ENCODE measurements around the gene DUOX1. TPM values are rescaled to one million over a fixed set of nuclear protein-coding genes. Genes with fewer than 3 reads are reported as not detected.

DUOX1 gene
- total and polyA plus RNA-seq, 2 donors (not counting 3 experiments of a cell fraction or from before 2014, with no cell fraction given) = not detected

DNA sequence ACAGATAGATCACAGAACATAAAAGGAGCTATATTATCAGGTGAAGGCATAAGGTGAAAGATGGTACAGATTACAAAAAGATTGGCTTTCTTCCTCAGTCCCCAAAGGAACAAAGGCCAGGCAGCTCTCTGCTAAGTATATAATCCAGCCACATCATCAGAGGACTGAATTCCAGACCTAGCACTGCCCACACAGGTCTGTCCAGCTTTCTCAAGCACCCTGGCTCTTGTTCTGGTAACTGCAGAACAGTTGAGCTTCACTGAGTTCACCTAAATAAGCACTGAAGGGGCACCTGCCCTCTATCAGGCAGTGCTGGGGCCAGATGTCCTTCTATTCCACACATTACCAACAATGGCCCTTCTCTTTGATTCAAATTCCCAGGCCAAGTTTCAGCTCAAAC, 6.4 kb upstream of the DUOX1 start:
- dilution Hi-C loops (cut with MboI; ENCODE audit: extremely low pct_ligation_motif_present, low sequenced_read_pairs) = no loop called here

More for the DNA sequence above, 6.4 kb upstream of the DUOX1 start:
- ChIA-PET POLR2A (no interaction called here), CTCF (interaction anchor here (0.9 to 2.6 kb wide), 4 partner anchors 9 to 39 kb away, joined by 3 to 10 read pairs (median 5); partner anchors contain the start of genes DUOX2 and DUOXA2)
- H4K20me1 ChIP-seq (replicated peaks; ENCODE audit: control insufficient read depth, extremely low read depth, insufficient read depth, low read length) = no peaks in the 10 kb centered on the region
- H3K79me2 ChIP-seq (ENCODE audit: control insufficient read depth, insufficient read depth, low read length) = no peaks in the 10 kb centered on the region
- H3K36me3 ChIP-seq (ENCODE audit: control insufficient read depth in 2 of 2, extremely low read depth in 1 of 2, insufficient read depth in 2 of 2, low read length in 2 of 2) = no peaks in the 10 kb centered on the region
- FAIRE-seq (no peak), DNase-seq (ENCODE audit: low read depth, low spot score) (no peak)
- H3K9me1 ChIP-seq (replicated peaks; ENCODE audit: control insufficient read depth, extremely low read depth, insufficient read depth, low read length) = no peaks in the 10 kb centered on the region
- H3K4me1 ChIP-seq (ENCODE audit: control insufficient read depth, extremely low read depth, insufficient read depth, low read length) = peaks cover 6% of the 10 kb centered on the region
- TF ChIP-seq, protein P1, sequence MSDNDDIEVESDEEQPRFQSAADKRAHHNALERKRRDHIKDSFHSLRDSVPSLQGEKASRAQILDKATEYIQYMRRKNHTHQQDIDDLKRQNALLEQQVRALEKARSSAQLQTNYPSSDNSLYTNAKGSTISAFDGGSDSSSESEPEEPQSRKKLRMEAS (IDR thresholded peaks at IDR 0.05; ENCODE audit: insufficient read depth, insufficient read length) = no peak
- TF ChIP-seq EZH2 (IDR thresholded peaks at IDR 0.05; ENCODE audit: borderline replicate concordance, low read depth, low read length, severe bottlenecking) (no peak), POLR2A (IDR thresholded peaks at IDR 0.05; ENCODE audit: low read depth, low read length) (no peak), JUN (IDR thresholded peaks at IDR 0.05; ENCODE audit: borderline replicate concordance, insufficient read depth, insufficient read length, low read depth) (no peak), MYC (IDR thresholded peaks at IDR 0.05; ENCODE audit: low read depth, low read length) (no peak), FOS (IDR thresholded peaks at IDR 0.05; ENCODE audit: borderline replicate concordance, insufficient read depth, low read length) (no peak), GATA2 (IDR thresholded peaks at IDR 0.05; ENCODE audit: insufficient read depth, insufficient read length, low read depth, low read length) (no peak), POLR2AphosphoS5 (IDR thresholded peaks at IDR 0.05; ENCODE audit: insufficient read depth, low read depth, low read length) (no peak)
- TF ChIP-seq, protein P2, sequence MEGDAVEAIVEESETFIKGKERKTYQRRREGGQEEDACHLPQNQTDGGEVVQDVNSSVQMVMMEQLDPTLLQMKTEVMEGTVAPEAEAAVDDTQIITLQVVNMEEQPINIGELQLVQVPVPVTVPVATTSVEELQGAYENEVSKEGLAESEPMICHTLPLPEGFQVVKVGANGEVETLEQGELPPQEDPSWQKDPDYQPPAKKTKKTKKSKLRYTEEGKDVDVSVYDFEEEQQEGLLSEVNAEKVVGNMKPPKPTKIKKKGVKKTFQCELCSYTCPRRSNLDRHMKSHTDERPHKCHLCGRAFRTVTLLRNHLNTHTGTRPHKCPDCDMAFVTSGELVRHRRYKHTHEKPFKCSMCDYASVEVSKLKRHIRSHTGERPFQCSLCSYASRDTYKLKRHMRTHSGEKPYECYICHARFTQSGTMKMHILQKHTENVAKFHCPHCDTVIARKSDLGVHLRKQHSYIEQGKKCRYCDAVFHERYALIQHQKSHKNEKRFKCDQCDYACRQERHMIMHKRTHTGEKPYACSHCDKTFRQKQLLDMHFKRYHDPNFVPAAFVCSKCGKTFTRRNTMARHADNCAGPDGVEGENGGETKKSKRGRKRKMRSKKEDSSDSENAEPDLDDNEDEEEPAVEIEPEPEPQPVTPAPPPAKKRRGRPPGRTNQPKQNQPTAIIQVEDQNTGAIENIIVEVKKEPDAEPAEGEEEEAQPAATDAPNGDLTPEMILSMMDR (IDR thresholded peaks at IDR 0.05; ENCODE audit: extremely low read depth in 1 of 2, insufficient read depth in 1 of 2, low read depth in 1 of 2, low read length in 2 of 2) = no peak
- peaks cover 27 to 49% of the 10 kb centered on the region in 2 experiments for H3K27me3 ChIP-seq (ENCODE audit: control insufficient read depth in 2 of 2, insufficient read depth in 2 of 2, low read length in 2 of 2)
- H3K9me3 ChIP-seq (replicated peaks; ENCODE audit: control insufficient read depth, insufficient read depth, low read length) = no peaks in the 10 kb centered on the region
- no TSS peak for BruUV-seq (replicated peaks)
- H3K9ac ChIP-seq (replicated peaks; ENCODE audit: extremely low read depth, insufficient read depth, low read length) = no peak overlapping the region
- H3K4me3 ChIP-seq (replicated peaks in 1 of 3; ENCODE audit: insufficient read depth in 1 of 3, low read depth in 1 of 3, low read length in 3 of 3) = no peak overlapping the region
- H3K4me2 ChIP-seq (ENCODE audit: insufficient read depth, low read length) = no peak overlapping the region
- intact Hi-C loops (cut with micrococcal nuclease) = no loop called here
- no peak overlapping the region for H2AFZ ChIP-seq (ENCODE audit: low read depth, low read length)
- H3K27ac ChIP-seq (ENCODE audit: insufficient read depth, low read depth, low read length) = no peak overlapping the region
